Measurements from ENCODE around the gene UPP2.

UPP2 gene

GRCh38 chr2:158142568-158143332, 41.1 kb downstream of the UPP2 start:
- DNase-seq, result no peak

- DNase-seq, result no peak
These were observed 42.2 kb downstream of the UPP2 start for GRCh38 chr2:158143703-158144360.

- no peak for DNase-seq
These were observed 43.4 kb downstream of the UPP2 start for GRCh38 chr2:158144914-158145625.

- no peak for DNase-seq
These were observed 51.8 kb downstream of the UPP2 start for GRCh38 chr2:158153270-158154015.

GRCh38 chr2:158154596-158154995, 52.9 kb downstream of the UPP2 start:
- no peak for DNase-seq

GRCh38 chr2:158172719-158173118, 71.0 kb downstream of the UPP2 start:
- DNase-seq, result no peak

- DNase-seq, result no peak
These were observed 72.8 kb downstream of the UPP2 start for GRCh38 chr2:158174495-158174894.

GRCh38 chr2:158174956-158175355, 73.3 kb downstream of the UPP2 start:
- DNase-seq, result no peak

GRCh38 chr2:158178646-158179045, 77.0 kb downstream of the UPP2 start:
- no peak for DNase-seq

GRCh38 chr2:158179660-158180059, 78.0 kb downstream of the UPP2 start:
- no peak for DNase-seq

GRCh38 chr2:158181171-158181570, 79.5 kb downstream of the UPP2 start:
- DNase-seq, result no peak

- no peak for DNase-seq
These were observed 81.1 kb downstream of the UPP2 start for GRCh38 chr2:158182676-158183295.

GRCh38 chr2:158184001-158184400, 82.3 kb downstream of the UPP2 start:
- DNase-seq, result no peak

- no peak for DNase-seq
These were observed 83.1 kb downstream of the UPP2 start for GRCh38 chr2:158184556-158185343.

Data from activated gamma-delta T cell (primary cell).